Measurements from ENCODE around the gene KCNMB4. TPM values are rescaled to one million over a fixed set of nuclear protein-coding genes. Genes with fewer than 3 reads are reported as not detected.

The KCNMB4 gene
- total RNA-seq, 1 experiment from 2014 or later, result 0.23 TPM

DNA sequence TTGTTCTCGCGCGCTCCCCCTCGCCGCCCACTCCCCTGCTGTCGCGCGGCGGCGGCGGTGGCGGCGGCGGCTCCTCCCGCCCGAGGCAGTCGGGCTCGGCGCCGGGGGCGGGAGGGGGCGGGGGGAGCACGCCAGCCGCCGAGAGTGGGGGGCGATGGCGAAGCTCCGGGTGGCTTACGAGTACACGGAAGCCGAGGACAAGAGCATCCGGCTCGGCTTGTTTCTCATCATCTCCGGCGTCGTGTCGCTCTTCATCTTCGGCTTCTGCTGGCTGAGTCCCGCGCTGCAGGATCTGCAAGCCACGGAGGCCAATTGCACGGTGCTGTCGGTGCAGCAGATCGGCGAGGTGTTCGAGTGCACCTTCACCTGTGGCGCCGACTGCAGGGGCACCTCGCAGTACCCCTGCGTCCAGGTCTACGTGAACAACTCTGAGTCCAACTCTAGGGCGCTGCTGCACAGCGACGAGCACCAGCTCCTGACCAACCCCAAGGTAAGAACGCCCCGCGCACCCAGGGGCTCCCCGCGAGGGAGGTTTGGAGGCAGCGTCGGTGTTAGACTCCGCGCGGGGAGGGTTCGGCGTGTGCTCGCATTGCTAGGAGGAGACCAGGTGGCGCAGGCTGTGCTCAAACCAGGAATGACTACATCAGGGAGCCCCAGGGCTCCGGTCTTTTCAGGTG is 629 bp downstream of the KCNMB4 start:
- Mint-ChIP-seq H3K27ac (ENCODE audit: unreplicated experiment) (peak overlapping the region; percentile 58), H3K9me3 (ENCODE audit: unreplicated experiment) (no peaks in the 10 kb centered on the region), H3K4me1 (ENCODE audit: low read depth, unreplicated experiment) (no peaks in the 10 kb centered on the region), H3K4me3 (ENCODE audit: unreplicated experiment) (peak overlapping the region; percentile 94), H3K36me3 (ENCODE audit: insufficient read depth, unreplicated experiment) (peaks cover 4% of the 10 kb centered on the region), H3K27me3 (ENCODE audit: insufficient read depth, unreplicated experiment) (peaks cover 12% of the 10 kb centered on the region)
- no TSS peak for BruUV-seq (replicated peaks)
- Histone ChIP-seq H3K36me3 (ENCODE audit: control insufficient read depth, insufficient read depth, low read length) (no peaks in the 10 kb centered on the region), H3K9me3 (no peaks in the 10 kb centered on the region), H3K4me3 (ENCODE audit: low read depth, low read length) (peak overlapping the region; percentile 53), H3K4me1 (peaks cover 10% of the 10 kb centered on the region; the same call in 1 of the 2 replicates), H3K27me3 (replicated peaks; ENCODE audit: control insufficient read depth, insufficient read depth, low read length) (no peaks in the 10 kb centered on the region)
- DNase-seq, result peak; percentile 45 to 52
- intact Hi-C loops (cut with micrococcal nuclease; ENCODE audit: unreplicated experiment), result loop anchor here (1.0 to 10.0 kb wide), 3 partner anchors 124 to 462 kb away; partner anchors contain the start of gene CNOT2
- ChIA-PET CTCF (interaction anchor here (1.7 kb wide), 1 partner anchor 210 kb away, joined by 3 read pairs; no protein-coding TSS in a partner anchor), POLR2A (no interaction called here)
- TF ChIP-seq, protein P1, sequence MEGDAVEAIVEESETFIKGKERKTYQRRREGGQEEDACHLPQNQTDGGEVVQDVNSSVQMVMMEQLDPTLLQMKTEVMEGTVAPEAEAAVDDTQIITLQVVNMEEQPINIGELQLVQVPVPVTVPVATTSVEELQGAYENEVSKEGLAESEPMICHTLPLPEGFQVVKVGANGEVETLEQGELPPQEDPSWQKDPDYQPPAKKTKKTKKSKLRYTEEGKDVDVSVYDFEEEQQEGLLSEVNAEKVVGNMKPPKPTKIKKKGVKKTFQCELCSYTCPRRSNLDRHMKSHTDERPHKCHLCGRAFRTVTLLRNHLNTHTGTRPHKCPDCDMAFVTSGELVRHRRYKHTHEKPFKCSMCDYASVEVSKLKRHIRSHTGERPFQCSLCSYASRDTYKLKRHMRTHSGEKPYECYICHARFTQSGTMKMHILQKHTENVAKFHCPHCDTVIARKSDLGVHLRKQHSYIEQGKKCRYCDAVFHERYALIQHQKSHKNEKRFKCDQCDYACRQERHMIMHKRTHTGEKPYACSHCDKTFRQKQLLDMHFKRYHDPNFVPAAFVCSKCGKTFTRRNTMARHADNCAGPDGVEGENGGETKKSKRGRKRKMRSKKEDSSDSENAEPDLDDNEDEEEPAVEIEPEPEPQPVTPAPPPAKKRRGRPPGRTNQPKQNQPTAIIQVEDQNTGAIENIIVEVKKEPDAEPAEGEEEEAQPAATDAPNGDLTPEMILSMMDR (IDR thresholded peaks at IDR 0.05; ENCODE audit: insufficient read depth in 1 of 2, low read depth in 1 of 2, low read length in 1 of 2, severe bottlenecking in 1 of 2, unreplicated experiment in 1 of 2), result no peak

DNA sequence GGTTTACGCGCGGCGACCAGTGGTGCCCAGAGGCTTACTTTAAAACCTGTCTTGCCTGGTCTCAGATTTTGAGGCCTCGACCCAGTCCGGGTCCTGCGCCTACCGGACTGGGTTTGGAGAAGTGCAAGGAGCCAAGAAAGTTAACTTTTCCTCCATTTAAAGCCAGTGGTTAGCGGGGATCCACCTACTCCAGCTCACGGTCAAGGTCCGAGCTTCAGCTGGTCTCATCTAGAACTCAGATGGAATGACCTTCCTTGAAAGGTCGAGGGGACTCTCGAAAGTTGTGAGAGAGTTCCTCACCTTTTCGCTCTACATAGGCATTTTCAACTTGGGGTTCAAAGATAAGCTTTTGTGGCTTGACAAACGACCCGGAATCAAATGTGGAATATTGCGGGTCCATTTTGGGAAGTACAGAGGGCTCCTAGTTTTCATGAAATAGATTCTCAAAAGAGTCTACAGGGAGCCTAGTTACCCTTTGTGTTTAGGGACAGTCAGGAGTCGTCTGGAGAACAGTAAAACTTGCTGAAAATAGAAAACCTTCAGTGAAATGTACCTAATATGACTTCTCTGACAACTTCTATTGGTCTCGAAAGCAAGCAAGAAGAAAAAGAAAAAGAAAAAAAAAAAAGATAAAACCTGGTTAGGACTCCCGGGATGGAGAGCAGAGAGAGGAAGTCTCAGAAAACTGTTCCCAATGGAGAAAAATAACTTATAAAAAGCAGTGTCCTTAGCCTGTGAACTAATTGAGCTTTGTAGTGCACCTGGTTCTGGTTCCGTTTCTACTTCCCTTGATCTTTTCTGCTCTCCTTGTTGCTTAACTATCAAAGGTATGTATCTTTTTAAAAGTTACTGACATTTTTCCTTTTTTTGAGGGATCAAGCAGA is 1.4 kb downstream of the KCNMB4 start:
- Histone ChIP-seq H3K4me3 (ENCODE audit: low read depth, low read length) (peak overlapping the region; percentile 53), H3K4me1 (peaks cover 10% of the 10 kb centered on the region; the same call in 1 of the 2 replicates), H3K27me3 (replicated peaks; ENCODE audit: control insufficient read depth, insufficient read depth, low read length) (no peaks in the 10 kb centered on the region), H3K36me3 (ENCODE audit: control insufficient read depth, insufficient read depth, low read length) (no peaks in the 10 kb centered on the region), H3K9me3 (no peaks in the 10 kb centered on the region)
- H3K36me3 Mint-ChIP-seq (ENCODE audit: insufficient read depth, unreplicated experiment), result peaks cover 4% of the 10 kb centered on the region
- no TSS peak for BruUV-seq (replicated peaks)
- ChIA-PET CTCF (interaction anchor here (1.7 kb wide), 1 partner anchor 209 kb away, joined by 3 read pairs; no protein-coding TSS in a partner anchor), POLR2A (no interaction called here)
- peak overlapping the region; percentile 58 for H3K27ac Mint-ChIP-seq (ENCODE audit: unreplicated experiment)
- H3K9me3 Mint-ChIP-seq (ENCODE audit: unreplicated experiment), result no peaks in the 10 kb centered on the region
- peaks cover 17% of the 10 kb centered on the region for H3K27me3 Mint-ChIP-seq (ENCODE audit: insufficient read depth, unreplicated experiment)
- DNase-seq, result no peak
- TF ChIP-seq, protein P1 (IDR thresholded peaks at IDR 0.05; ENCODE audit: insufficient read depth in 1 of 2, low read depth in 1 of 2, low read length in 1 of 2, severe bottlenecking in 1 of 2, unreplicated experiment in 1 of 2), result no peak
- intact Hi-C loops (cut with micrococcal nuclease; ENCODE audit: unreplicated experiment), result loop anchor here (5.0 to 10.0 kb wide), 2 partner anchors 125 to 463 kb away; partner anchors contain the start of gene CNOT2
- H3K4me3 Mint-ChIP-seq (ENCODE audit: unreplicated experiment), result peak overlapping the region; percentile 94
- H3K4me1 Mint-ChIP-seq (ENCODE audit: low read depth, unreplicated experiment), result no peaks in the 10 kb centered on the region

- Mint-ChIP-seq H3K27ac (ENCODE audit: unreplicated experiment) (no peak overlapping the region), H3K4me3 (ENCODE audit: unreplicated experiment) (no peak overlapping the region), H3K9me3 (ENCODE audit: unreplicated experiment) (no peaks in the 10 kb centered on the region), H3K27me3 (ENCODE audit: insufficient read depth, unreplicated experiment) (peaks cover 14% of the 10 kb centered on the region), H3K4me1 (ENCODE audit: low read depth, unreplicated experiment) (no peaks in the 10 kb centered on the region), H3K36me3 (ENCODE audit: insufficient read depth, unreplicated experiment) (no peaks in the 10 kb centered on the region)
- ChIA-PET POLR2A (no interaction called here), CTCF (no interaction called here)
- TF ChIP-seq, protein P1 (IDR thresholded peaks at IDR 0.05; ENCODE audit: insufficient read depth in 1 of 2, low read depth in 1 of 2, low read length in 1 of 2, severe bottlenecking in 1 of 2, unreplicated experiment in 1 of 2), result no peak
- no TSS peak for BruUV-seq (replicated peaks)
- no peak overlapping the region for H3K4me3 ChIP-seq (ENCODE audit: low read depth, low read length)
- H3K27me3 ChIP-seq (replicated peaks; ENCODE audit: control insufficient read depth, insufficient read depth, low read length), result no peaks in the 10 kb centered on the region
- DNase-seq, result no peak
- H3K36me3 ChIP-seq (ENCODE audit: control insufficient read depth, insufficient read depth, low read length), result no peaks in the 10 kb centered on the region
- no peaks in the 10 kb centered on the region for H3K4me1 ChIP-seq
- intact Hi-C loops (cut with micrococcal nuclease; ENCODE audit: unreplicated experiment), result no loop called here
- no peaks in the 10 kb centered on the region for H3K9me3 ChIP-seq
Measured at GRCh38 chr12:70372881-70373280, 6.8 kb downstream of the KCNMB4 start.
